GM21737 (cell line): ENCODE data around the gene CLEC5A.
"Not testable (repeated sequence)": the region's sequence is repeated elsewhere in the genome, so short reads cannot be mapped to it uniquely, and the experiment has no call there.

ENCODE experiments used
- ATAC-seq: cut with Tn5 transposase; IDR thresholded peaks from one replicate; pipeline ENCODE4 v1.9.1; 2021; ENCODE audit warnings: mild to moderate bottlenecking, moderate library complexity; ENCODE audit not compliant: unreplicated experiment

The CLEC5A gene

DNA sequence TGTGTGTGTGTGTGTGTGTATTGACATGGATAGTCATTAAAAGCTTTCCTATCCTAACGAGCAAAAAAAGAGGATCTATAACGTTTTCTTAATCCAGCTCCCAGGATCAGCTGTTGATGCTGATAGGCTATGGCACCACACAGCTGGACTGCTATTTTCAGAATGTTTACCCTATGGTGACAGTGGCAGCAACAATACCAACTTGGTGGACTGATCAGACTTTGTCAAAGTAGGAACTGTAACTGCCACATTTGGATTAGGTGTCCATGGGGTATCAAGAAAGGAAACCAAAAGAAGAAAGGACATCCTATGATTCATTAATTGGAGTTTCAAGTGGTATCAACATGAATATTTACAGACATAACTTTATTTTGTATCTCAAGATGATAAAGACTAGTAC lies 2.7 kb upstream of the CLEC5A start:
- no peak for ATAC-seq

DNA sequence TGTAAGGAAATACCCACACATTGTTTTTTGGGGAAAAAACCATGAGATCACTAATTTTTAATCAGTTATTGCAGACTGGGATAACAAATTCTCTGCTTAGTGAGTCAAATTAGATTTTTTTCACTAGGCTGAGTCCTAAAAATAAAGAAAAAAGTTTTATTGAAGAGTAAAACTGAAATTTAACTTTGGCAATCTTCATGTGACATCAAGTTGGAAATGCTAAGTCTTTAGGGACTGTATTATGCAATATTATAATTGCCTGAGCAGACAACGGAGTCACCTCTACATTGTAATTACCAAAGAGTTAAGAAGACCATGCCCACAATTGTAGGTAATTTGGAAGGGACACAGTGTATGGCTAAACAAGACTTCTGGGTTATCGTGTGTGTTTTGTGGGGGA lies 2.2 kb upstream of the CLEC5A start:
- ATAC-seq: no peak

DNA sequence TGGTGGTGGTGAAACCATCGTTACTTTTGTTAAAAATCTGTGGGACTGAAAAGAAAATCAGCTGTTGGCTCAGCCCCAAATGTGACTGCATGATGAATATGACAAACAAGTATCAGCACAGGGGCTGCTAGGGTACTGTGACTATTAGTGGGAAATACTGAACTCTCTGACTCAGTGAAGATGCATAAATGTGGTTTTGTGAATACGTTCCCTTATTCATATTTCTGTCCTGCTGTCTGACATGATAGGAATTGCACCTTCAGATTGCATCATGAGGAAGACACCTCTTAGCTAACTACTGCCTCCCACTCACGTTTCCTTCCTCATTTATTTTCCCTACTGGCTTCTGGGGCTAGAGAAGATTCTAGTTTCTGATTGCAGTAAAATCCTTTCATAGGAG lies 1.4 kb downstream of the CLEC5A start:
- ATAC-seq: no peak

- no peak for ATAC-seq
Observed at GRCh38 chr7:141944811-141945210, 2.0 kb downstream of the CLEC5A start.

DNA sequence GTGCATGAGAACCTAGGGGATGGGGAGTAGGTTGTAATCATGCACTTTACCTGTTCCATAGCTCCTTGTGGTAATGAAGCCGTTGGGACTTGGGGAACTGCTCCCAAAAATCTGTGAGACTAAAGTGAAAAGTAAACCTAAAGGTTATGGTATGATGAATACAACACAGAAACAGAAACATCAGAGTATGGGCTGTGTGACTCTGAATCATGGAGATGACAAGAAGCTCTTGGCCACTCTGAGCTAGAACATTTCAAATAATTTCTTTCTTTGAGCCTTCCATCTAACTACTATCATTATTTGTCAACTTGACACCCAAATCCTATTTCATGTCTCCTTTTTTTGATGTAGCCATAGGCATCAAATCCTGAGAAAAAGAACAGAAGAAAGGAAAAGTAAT lies 2.9 kb downstream of the CLEC5A start:
- no peak for ATAC-seq

DNA sequence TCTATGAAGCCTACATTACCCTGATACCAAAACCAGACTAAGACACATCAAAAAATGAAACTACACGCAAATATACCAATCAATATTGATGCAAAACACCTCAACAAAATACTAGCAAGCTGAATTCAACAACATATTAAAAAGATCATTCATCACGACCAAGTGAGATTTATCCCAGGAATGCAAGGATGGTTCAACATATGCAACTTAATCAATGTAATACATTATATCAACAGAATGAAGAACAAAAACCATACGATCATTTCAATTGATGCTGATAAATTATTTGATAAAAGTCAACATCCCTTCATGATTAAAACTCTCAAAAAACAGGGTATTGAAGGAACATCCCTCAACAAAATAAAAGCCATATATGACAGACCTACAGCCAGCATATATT lies 5.7 kb downstream of the CLEC5A start:
- ATAC-seq: no peak

GRCh38 chr7:141930211-141930610 lies 16.6 kb downstream of the CLEC5A start:
- ATAC-seq: no peak

- no peak for ATAC-seq
Observed at GRCh38 chr7:141928845-141929195, 18.0 kb downstream of the CLEC5A start.

GRCh38 chr7:141928146-141928844 lies 18.5 kb downstream of the CLEC5A start:
- ATAC-seq: no peak

- no peak for ATAC-seq
Observed at GRCh38 chr7:141920281-141920680, 26.5 kb downstream of the CLEC5A start.

DNA sequence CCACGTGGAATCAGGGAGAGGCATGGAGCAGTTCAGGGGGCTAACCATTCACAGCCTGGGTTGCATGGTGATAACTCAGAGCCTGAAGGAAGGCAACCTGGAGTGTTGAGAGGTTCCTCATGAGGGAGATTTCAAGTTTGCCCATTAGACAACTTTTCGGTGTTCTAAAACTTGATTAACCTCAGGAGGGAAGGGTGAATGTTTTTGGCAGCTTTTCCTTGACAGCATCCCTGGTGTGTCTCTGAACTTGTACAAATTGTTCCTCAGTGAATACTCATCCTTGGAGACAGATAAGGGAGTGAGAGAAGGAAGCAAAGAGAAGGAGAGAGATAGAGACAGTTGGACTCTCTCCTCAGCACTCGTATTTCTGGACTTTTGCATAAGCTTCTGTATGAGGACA lies 30.7 kb downstream of the CLEC5A start, which contains the start of gene OR9A4:
TSS of gene OR9A4 (plus strand) at position 301 of the 400 bp plus-strand sequence. CDS start 2,477 bp downstream, outside the sequence.
- ATAC-seq: no peak

- no peak for ATAC-seq
Observed at GRCh38 chr7:141915565-141915964, 31.2 kb downstream of the CLEC5A start.

DNA sequence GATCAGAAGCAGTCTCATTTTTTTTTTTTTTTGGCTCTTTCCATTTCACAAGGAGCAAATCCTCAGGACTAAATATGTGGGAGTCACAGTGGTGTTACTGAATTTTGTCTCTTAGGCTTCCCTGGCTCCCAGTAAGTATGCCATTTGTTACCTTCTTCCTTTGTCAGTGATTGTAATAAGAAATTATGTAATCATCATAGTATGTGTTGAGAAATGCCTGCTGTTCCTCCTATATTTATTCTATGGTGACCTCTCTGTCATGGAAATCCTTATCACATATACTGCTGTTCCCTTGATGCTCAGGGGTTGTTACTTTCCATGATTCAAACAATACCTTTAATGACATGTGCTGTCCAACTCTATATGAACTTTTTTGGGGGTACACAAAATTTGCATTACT lies 35.4 kb downstream of the CLEC5A start:
- no peak for ATAC-seq

DNA sequence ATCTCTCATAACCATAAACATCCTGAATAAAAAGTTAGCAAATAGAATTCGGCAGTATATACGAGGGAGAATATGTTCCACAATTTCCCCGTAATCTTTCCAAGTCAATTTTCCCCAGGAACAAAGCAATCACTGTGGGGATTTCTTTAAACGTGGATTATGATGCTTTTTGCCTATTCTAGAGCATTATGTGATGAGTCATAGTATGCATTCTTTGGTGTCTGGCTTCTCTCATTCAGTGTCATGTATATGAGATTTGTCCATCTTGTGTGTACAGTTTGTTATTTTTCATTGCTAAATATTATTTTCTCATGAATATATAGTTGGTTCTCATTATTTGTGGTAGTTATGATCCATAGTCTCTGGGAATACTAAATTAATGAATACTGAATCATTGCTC lies 40.5 kb downstream of the CLEC5A start:
- ATAC-seq: no peak

GRCh38 chr7:141899366-141899765 lies 47.4 kb downstream of the CLEC5A start:
- ATAC-seq: not testable (repeated sequence)

DNA sequence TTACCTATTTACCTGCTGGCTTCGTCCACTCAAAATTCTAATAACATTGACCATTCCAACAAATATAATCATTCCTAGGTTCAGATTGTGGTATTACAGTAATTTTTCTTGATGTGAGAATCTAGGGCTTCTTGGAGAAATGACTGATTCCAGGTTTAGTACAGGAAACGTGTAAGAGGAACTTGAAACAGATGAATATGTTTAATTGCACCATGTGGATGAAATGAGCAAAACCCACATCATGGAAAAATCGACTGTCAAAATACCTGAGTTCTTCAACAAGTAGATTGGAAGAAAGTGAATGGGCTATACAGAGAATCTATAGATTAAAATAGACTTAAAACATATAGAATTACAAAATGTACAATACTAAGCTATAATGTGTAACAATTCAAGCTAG lies 55.4 kb downstream of the CLEC5A start:
- no peak for ATAC-seq

DNA sequence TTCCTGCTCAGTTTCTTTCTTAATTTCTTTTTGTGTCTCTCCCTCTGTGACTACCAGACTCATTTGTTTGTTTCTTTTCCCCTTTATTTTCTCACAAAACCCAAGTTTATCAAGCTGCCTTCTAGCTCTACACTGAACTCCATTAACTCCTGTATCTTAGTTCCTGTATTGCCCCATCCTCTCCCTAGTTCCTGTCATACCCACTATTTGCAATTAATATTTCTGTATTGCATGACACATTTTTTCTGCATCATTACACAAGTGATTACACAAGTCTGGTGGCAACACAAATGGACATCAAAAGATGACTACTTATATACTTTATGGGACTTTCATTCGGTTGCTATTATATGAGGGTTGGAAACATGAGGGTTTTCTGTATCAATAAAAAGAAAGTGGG lies 57.5 kb downstream of the CLEC5A start:
- no peak for ATAC-seq

DNA sequence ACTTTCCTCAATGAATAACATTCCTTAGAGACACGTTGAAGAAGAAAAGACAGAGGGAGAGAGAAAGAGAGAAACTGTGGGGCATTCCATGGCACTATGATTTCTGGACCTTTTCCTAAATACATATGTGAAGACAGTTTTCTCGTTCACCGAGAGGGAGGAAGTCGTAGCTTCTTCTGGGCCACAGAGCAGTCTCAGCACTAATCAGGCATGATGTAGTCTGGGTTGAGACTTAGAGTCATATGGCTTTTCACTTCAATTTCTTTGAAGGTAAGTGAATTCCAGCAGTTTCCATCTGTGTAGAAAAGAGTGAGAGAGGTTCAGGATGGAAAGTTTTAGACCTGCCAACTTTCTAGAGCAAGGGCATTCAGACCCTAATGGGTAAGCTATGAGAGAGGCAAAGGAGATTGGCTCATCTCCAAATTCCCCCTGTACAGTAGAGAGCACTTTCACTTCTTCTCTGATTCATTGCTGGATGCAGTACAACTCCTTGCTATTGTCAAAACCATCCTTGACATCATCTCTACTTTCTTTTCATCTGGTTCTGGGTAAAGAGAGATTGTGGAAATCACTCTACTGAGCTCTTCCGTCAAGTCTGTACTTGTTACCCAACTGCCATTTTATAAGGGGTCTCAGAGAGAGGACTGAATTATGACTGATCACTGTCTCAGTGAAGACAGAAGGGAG lies 62.1 kb downstream of the CLEC5A start:
- ATAC-seq: no peak

DNA sequence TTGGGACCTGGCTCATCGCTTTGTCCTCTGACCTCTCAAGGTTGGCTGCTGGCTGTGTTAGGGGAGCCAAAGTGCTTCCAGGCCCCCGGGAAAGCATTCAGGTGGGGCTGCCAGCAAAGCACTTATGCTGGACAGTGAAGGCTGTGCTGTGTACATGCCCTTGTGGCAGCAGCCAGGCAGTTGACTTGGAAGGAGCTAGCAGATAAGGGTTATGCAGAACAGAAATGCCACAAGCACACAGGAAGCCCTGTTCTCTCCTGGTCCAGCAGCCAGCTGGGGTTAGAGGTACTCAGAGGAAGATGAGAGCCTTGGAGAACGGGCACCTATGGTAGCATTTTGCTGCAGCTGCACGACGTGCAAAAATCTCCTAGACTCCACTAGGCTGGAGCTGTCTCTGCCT lies 65.8 kb downstream of the CLEC5A start:
- ATAC-seq: no peak

DNA sequence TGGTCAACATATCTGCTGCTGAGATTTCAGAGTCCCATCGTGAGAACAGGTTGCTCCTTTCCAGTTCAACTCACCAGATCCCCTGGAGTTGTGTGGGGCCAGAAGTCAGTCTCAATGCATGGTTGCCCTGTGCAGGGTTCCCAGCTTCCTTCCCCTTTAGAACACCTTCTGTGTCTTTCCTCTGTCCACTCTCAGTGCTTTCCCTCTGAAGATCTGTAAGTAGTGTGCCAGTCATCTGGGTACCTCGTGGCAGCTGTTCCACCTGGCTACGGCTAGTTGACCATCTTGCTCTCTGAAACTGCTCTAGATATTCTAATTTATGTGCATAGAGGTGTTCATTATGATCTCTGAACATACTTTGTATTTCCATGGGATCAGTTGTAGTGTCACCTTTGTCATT lies 69.4 kb downstream of the CLEC5A start:
- no peak for ATAC-seq
